Spleen (tissue), 7 donors: ENCODE data around the gene NPY2R.

ENCODE experiments used
- POLR2A ChIP-seq, 3 donors: fragments of 450-650 bp; IDR thresholded peaks; one replicate each; pipeline ENCODE4 v1.5.1; 2017; ENCODE audit warnings: antibody characterized with exemption in 3 of 3, mild to moderate bottlenecking in 1 of 3
- TF ChIP-seq, protein P1 (sequence below), 11 experiments: fragments of 200-600 bp in 7 of 11; fragments of 450-650 bp in 4 of 11; sonication (generic) in 4 of 11; IDR thresholded peaks in 8 of 11; conservative IDR thresholded peaks in 3 of 11; 1 replicate in 7 of 11; 2 replicates in 4 of 11; pipeline versions ENCODE4 v1.4.0 to v1.8.0; 2016 to 2021; ENCODE audit warnings: antibody characterized with exemption in 11 of 11, inconsistent platforms in 4 of 11, mild to moderate bottlenecking in 1 of 11
- donor health status: DM: no; HTN: no; CAD: no; lungs with moderate emphysema.
- donor health status: DM: no; HTN: no; CAD: no.
- donor health status: DM: no; HTN: no; CAD: no.

DNA sequence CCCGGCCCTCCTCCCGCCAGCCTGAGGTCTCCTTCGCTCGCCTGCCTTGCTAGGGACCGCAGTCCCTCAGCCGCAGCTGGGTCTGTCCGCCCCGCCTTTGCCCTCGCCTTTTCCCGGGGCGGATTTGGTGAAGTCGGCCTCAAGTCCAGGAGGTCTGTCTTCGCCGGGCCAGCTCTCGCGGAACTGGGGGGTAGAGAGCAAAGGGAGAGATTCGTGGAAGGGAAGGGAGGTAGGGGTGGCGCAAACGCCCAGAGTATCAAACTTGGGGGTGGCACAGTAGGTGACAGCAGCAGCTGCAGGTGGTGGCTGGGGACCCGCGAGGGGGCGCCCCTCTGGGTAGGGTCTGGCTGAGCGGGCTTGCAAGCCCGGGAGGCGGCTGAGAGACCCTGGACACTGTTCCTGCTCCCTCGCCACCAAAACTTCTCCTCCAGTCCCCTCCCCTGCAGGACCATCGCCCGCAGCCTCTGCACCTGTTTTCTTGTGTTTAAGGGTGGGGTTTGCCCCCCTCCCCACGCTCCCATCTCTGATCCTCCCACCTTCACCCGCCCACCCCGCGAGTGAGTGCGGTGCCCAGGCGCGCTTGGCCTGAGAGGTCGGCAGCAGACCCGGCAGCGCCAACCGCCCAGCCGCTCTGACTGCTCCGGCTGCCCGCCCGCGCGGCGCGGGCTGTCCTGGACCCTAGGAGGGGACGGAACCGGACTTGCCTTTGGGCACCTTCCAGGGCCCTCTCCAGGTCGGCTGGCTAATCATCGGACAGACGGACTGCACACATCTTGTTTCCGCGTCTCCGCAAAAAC, at the start of gene NPY2R:
- TF ChIP-seq, protein P1, sequence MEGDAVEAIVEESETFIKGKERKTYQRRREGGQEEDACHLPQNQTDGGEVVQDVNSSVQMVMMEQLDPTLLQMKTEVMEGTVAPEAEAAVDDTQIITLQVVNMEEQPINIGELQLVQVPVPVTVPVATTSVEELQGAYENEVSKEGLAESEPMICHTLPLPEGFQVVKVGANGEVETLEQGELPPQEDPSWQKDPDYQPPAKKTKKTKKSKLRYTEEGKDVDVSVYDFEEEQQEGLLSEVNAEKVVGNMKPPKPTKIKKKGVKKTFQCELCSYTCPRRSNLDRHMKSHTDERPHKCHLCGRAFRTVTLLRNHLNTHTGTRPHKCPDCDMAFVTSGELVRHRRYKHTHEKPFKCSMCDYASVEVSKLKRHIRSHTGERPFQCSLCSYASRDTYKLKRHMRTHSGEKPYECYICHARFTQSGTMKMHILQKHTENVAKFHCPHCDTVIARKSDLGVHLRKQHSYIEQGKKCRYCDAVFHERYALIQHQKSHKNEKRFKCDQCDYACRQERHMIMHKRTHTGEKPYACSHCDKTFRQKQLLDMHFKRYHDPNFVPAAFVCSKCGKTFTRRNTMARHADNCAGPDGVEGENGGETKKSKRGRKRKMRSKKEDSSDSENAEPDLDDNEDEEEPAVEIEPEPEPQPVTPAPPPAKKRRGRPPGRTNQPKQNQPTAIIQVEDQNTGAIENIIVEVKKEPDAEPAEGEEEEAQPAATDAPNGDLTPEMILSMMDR (IDR thresholded peaks at IDR 0.05 in 8 of 11, conservative IDR thresholded peaks at IDR 0.05 in 3 of 11) = no peak
- no peak for TF ChIP-seq POLR2A (IDR thresholded peaks at IDR 0.05)
